ENCODE measurements around the gene ZBTB46. TPM values are rescaled to one million over a fixed set of nuclear protein-coding genes. Genes with fewer than 3 reads are reported as not detected.
A peak's percentile ranks its signal among the peaks of the same experiment; 100 is the strongest.

ZBTB46 gene
- total and polyA plus RNA-seq, 7 donors = 0.23 to 5.3 (median 3.6) TPM

- Histone ChIP-seq H3K9me3 (no peaks in the 10 kb centered on the region), H3K36me3 (no peaks in the 10 kb centered on the region), H3K4me3 (no peak overlapping the region), H3K27ac (peak overlapping the region; percentile 25 to 76 (median 34)), H3K4me1 (peaks cover 0 to 20% (median 17%) of the 10 kb centered on the region in 4 donors), H3K27me3 (peaks cover 10 to 17% (median 11%) of the 10 kb centered on the region in 3 donors)
- DNase-seq = peak; percentile 93
- intact Hi-C loops (cut with DNase I) = no loop called here
- TF ChIP-seq POLR2A (IDR thresholded peaks at IDR 0.05) = no peak
- TF ChIP-seq CTCF (IDR thresholded peaks at IDR 0.05) = no peak
- TF ChIP-seq EP300 (IDR thresholded peaks at IDR 0.05) = no peak
- no peak for TF ChIP-seq POLR2AphosphoS5 (IDR thresholded peaks at IDR 0.05)
- 13 to 54% methylated on average over 21 of the region's 21 CpGs for WGBS, 2 donors
These were observed 4.2 kb upstream of the ZBTB46 start for GRCh38 chr20:63835021-63835858.

- H3K27me3 ChIP-seq = peaks cover 14 to 24% (median 18%) of the 10 kb centered on the region in 3 donors
- 79 to 85% methylated on average over 9 of the region's 9 CpGs for WGBS, 2 donors
- peak overlapping the region in 3 of 4 donors; percentile 25 to 76 (median 34) for H3K27ac ChIP-seq
- DNase-seq = no peak
- no peak for TF ChIP-seq EP300 (IDR thresholded peaks at IDR 0.05)
- TF ChIP-seq CTCF (IDR thresholded peaks at IDR 0.05) = no peak
- TF ChIP-seq POLR2A (IDR thresholded peaks at IDR 0.05) = no peak
- no peak for TF ChIP-seq POLR2AphosphoS5 (IDR thresholded peaks at IDR 0.05)
- H3K36me3 ChIP-seq = no peaks in the 10 kb centered on the region
- peaks cover 0 to 28% (median 23%) of the 10 kb centered on the region in 4 donors for H3K4me1 ChIP-seq
- H3K4me3 ChIP-seq = no peak overlapping the region
- no peaks in the 10 kb centered on the region for H3K9me3 ChIP-seq
- intact Hi-C loops (cut with DNase I) = no loop called here
These were observed 3.4 kb upstream of the ZBTB46 start for GRCh38 chr20:63834491-63834880.

GRCh38 chr20:63833776-63834490, 2.9 kb upstream of the ZBTB46 start:
- peaks cover 0 to 32% (median 24%) of the 10 kb centered on the region in 4 donors for H3K4me1 ChIP-seq
- H3K27ac ChIP-seq = peak overlapping the region in 1 of 4 donors; percentile 76
- H3K36me3 ChIP-seq = no peaks in the 10 kb centered on the region
- H3K9me3 ChIP-seq = no peaks in the 10 kb centered on the region
- no peak for DNase-seq
- intact Hi-C loops (cut with DNase I) = no loop called here
- TF ChIP-seq POLR2AphosphoS5 (IDR thresholded peaks at IDR 0.05) = no peak
- no peak for TF ChIP-seq CTCF (IDR thresholded peaks at IDR 0.05)
- no peak for TF ChIP-seq EP300 (IDR thresholded peaks at IDR 0.05)
- TF ChIP-seq POLR2A (IDR thresholded peaks at IDR 0.05) = no peak
- H3K27me3 ChIP-seq = peaks cover 14 to 30% (median 24%) of the 10 kb centered on the region in 3 donors
- no peak overlapping the region for H3K4me3 ChIP-seq
- WGBS, 2 donors = 55 to 81% methylated on average over 20 of the region's 20 CpGs

- peak overlapping the region in 3 of 4 donors; percentile 48 to 59 (median 52) for H3K4me3 ChIP-seq
- WGBS, 2 donors = 5 to 17% methylated on average over 76 of the region's 76 CpGs
- H3K36me3 ChIP-seq = no peaks in the 10 kb centered on the region
- no peak for TF ChIP-seq POLR2A (IDR thresholded peaks at IDR 0.05)
- TF ChIP-seq POLR2AphosphoS5 (IDR thresholded peaks at IDR 0.05) = peak in 1 of 4 donors; percentile 19
- no peak for TF ChIP-seq CTCF (IDR thresholded peaks at IDR 0.05)
- TF ChIP-seq EP300 (IDR thresholded peaks at IDR 0.05) = no peak
- no peaks in the 10 kb centered on the region for H3K9me3 ChIP-seq
- H3K27me3 ChIP-seq = peaks cover 20 to 45% (median 37%) of the 10 kb centered on the region in 3 donors
- H3K4me1 ChIP-seq = peaks cover 0 to 32% (median 24%) of the 10 kb centered on the region in 4 donors
- H3K27ac ChIP-seq = peak overlapping the region; percentile 47 to 71 (median 59)
- intact Hi-C loops (cut with DNase I) = no loop called here
- DNase-seq = no peak
These were observed 1.1 kb upstream of the ZBTB46 start for GRCh38 chr20:63831993-63832686.

Measured in sigmoid colon (tissue), 7 donors.